Hepatocyte (in vitro differentiated cells): ENCODE measurements around the gene KCTD6.

Experiments used
- CTCF ChIP-seq: fragments of 200-600 bp; sonication (generic); IDR thresholded peaks from 2 replicates; pipeline ENCODE4 v1.5.1; 2016; ENCODE audit warnings: antibody characterized with exemption, mild to moderate bottlenecking; ENCODE audit not compliant: poor library complexity
- EZH2phosphoT487 ChIP-seq: fragments of 200-600 bp; sonication (generic); IDR thresholded peaks from one replicate; pipeline ENCODE4 v1.6.1; 2018; ENCODE audit warnings: antibody characterized with exemption, mild to moderate bottlenecking, low read depth, moderate library complexity; ENCODE audit not compliant: unreplicated experiment, severe bottlenecking

DNA sequence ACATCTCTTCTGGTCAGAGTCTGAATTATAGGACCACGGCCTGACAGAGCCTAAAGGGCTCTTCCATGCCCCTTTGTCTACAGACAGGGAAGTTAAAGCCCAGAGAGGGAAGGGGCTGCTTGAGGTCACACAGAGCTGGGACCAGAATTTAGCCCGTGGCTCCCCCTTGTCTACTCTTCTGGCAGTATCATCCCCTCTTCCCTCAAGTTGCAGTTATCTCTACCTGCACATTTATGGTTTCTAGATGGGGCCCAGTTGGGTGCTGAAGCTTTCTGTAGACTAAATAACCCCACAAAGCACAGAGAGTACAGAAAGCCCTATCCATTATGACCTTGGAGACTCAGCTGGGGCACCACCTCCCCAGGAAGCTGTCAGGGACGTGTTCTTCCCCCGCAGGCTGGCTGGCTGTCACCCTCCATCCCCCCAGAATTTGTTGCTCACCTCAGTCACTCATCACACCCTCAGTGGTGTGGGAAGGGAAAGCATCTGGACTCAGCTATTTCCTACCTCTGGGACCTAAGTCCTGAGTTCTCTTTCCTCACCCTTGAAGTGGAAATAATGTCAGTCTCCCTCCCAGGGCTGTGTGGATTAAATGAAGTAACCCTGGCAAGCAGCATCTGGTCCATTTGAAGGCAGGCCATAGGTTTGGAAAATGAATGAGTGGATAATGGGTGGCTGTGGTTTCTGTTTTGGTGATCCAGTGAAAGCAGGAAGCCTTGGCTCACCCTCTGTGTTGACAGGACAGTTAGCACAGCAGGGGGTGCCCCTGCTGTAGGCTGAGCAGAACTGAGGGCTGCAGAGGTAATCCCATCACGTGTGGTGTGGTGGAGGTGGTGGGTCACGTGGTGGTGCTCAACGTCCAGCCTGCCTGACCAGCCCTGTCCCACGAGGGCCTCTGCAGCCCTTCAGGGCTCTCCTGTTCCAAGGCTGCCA is 28.8 kb downstream of the KCTD6 start:
- TF ChIP-seq EZH2phosphoT487 (no peak), CTCF (no peak)
